Upper lobe of right lung (tissue), 1 donor: ENCODE data around the gene DEPDC5. TPM values are rescaled to one million over a fixed set of nuclear protein-coding genes. Genes with fewer than 3 reads are reported as not detected.

Experiments
- ATAC-seq: fragments of 200-7000 bp; cut with Tn5 transposase; one replicate; pipeline ENCODE4 v1.9.1; 2020; ENCODE audit warnings: mild to moderate bottlenecking, moderate library complexity
- DNase-seq: peaks from one replicate; pipeline ENCODE4 v3.0.0-alpha.2; 2020
- H3K27ac ChIP-seq: fragments of 200-600 bp; one replicate; pipeline ENCODE4 v1.8.0; 2022
- H3K27me3 ChIP-seq: fragments of 200-600 bp; one replicate; pipeline ENCODE4 v1.8.0; 2022; ENCODE audit warnings: mild to moderate bottlenecking
- H3K36me3 ChIP-seq: fragments of 200-600 bp; one replicate; pipeline ENCODE4 v1.8.0; 2022
- H3K4me1 ChIP-seq: fragments of 200-600 bp; one replicate; pipeline ENCODE4 v1.8.0; 2022
- H3K4me3 ChIP-seq: fragments of 200-600 bp; one replicate; pipeline ENCODE4 v1.8.0; 2022; ENCODE audit warnings: mild to moderate bottlenecking
- H3K9me3 ChIP-seq: fragments of 200-600 bp; one replicate; pipeline ENCODE4 v1.8.0; 2022
- intact Hi-C: fragments of 100-400 bp; cut with DNase I; formaldehyde crosslinking; loops from one replicate; pipeline ENCODE4 v1.11.0; 2022
- total RNA-seq: library from RNA; stranded (reverse); fragmentation: NEBNext Ultra II Directional; extraction: Animal tissue kit (Norgen Biotek cat#: 25700); gene quantifications from one replicate; pipeline ENCODE4 v1.2.1, GENCODE V29; 2021
- TF ChIP-seq, protein P1 (sequence below): fragments of 200-600 bp; IDR thresholded peaks from one replicate; pipeline ENCODE4 v1.8.0; 2022; ENCODE audit warnings: antibody characterized with exemption
- donor health status: DM: no; HTN: yes; CAD: no; lungs with severe emphysema.

Gene DEPDC5
- total RNA-seq, 1 donor from 2014 or later: 24.7 TPM

DNA sequence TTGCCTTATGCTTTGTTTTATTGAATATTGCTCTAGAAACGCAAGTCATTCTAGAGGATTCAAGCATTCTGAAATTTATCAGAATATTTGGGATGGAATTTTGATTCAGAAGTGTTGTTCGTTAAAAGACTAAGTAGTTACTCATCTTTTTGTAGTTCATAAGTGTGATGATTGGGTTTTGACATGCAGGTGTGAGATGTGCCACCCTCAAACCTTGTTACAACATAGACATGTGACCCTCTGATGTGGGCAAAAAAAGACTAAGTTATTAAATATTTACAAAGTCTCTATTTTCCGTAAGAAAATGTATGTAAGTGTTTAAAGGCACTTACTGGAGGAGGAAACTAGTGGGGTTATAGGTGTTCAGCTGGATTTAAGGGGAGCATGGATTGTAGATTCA is 199.4 kb downstream of the DEPDC5 start:
- no peak overlapping the region for H3K27ac ChIP-seq
- TF ChIP-seq, protein P1, sequence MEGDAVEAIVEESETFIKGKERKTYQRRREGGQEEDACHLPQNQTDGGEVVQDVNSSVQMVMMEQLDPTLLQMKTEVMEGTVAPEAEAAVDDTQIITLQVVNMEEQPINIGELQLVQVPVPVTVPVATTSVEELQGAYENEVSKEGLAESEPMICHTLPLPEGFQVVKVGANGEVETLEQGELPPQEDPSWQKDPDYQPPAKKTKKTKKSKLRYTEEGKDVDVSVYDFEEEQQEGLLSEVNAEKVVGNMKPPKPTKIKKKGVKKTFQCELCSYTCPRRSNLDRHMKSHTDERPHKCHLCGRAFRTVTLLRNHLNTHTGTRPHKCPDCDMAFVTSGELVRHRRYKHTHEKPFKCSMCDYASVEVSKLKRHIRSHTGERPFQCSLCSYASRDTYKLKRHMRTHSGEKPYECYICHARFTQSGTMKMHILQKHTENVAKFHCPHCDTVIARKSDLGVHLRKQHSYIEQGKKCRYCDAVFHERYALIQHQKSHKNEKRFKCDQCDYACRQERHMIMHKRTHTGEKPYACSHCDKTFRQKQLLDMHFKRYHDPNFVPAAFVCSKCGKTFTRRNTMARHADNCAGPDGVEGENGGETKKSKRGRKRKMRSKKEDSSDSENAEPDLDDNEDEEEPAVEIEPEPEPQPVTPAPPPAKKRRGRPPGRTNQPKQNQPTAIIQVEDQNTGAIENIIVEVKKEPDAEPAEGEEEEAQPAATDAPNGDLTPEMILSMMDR: no peak
- no peaks in the 10 kb centered on the region for H3K9me3 ChIP-seq
- peaks cover 38% of the 10 kb centered on the region for H3K36me3 ChIP-seq
- H3K4me1 ChIP-seq: peaks cover 48% of the 10 kb centered on the region
- DNase-seq (no peak), ATAC-seq (no peak)
- no peaks in the 10 kb centered on the region for H3K27me3 ChIP-seq
- intact Hi-C loops: no loop called here
- H3K4me3 ChIP-seq: no peak overlapping the region

DNA sequence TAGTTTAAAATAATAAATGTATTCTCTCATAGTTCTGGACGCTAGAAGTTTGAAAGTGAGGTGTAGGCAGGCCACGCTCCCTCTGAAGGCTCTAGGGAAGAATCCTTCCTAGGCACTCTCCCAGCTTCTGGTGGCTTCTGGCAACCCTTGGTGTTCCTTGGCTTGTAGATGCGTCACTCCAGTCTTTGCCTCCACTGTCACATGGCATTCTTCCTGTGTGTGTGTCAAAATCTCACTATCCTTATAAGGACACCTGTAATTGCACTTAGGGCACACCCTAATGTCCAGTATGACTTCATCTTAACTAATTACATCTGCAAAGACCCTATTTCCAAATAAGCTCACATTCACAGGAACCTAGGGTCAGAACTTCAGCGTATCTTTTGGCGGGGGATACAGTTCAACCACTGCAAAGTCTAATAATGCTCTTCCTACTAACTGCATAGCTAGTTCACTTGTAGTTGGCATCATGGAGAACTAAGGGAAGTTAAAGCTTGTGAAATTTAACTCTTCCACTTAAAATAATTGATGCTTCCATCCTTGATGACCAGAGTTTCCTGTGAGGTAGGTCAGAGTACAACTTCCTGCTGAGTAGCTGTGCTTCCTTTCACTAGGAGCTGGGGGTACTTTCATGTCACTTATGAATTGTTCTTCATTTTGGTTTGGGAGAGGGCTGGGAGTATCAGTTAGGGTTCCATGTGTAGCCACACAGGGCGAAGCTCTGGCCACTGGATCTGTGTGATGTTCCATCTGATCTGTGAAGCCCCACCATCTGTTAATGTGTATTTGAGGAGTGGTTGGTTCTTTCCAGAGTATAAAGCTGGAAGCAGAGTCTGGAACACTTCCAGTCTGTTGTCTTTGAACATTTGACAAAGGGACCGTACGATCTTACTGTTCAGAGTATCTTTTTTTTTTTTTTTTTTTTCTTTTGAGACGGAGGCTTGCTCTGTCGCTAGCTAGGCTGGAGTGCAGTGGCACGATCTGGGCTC is 201.0 kb downstream of the DEPDC5 start:
- peak; percentile 46 for ATAC-seq
- peak; percentile 15 for DNase-seq
- intact Hi-C loops: no loop called here
- peaks cover 35% of the 10 kb centered on the region for H3K36me3 ChIP-seq
- no peaks in the 10 kb centered on the region for H3K9me3 ChIP-seq
- H3K4me3 ChIP-seq: no peak overlapping the region
- H3K4me1 ChIP-seq: peaks cover 50% of the 10 kb centered on the region
- H3K27me3 ChIP-seq: no peaks in the 10 kb centered on the region
- TF ChIP-seq, protein P1: no peak
- no peak overlapping the region for H3K27ac ChIP-seq

DNA sequence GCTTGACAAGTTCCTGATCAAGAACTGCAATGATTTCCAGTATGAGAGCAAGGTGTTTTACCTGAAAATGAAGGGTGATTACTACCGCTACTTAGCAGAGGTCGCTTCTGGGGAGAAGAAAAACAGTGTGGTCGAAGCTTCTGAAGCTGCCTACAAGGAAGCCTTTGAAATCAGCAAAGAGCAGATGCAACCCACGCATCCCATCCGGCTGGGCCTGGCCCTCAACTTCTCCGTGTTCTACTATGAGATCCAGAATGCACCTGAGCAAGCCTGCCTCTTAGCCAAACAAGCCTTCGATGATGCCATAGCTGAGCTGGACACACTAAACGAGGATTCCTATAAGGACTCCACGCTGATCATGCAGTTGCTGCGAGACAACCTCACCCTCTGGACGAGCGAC is 202.5 kb downstream of the DEPDC5 start:
- intact Hi-C loops: no loop called here

More for the DNA sequence above, 202.5 kb downstream of the DEPDC5 start:
- no peak for ATAC-seq
- H3K4me3 ChIP-seq: no peak overlapping the region
- no peaks in the 10 kb centered on the region for H3K9me3 ChIP-seq
- peaks cover 48% of the 10 kb centered on the region for H3K4me1 ChIP-seq
- H3K36me3 ChIP-seq: peaks cover 29% of the 10 kb centered on the region
- H3K27ac ChIP-seq: no peak overlapping the region
- DNase-seq: peak; percentile 28
- TF ChIP-seq, protein P1: no peak
- no peaks in the 10 kb centered on the region for H3K27me3 ChIP-seq

Other genes starting within 250 kb of the DEPDC5 start
- gene PISD, start 91.8 kb upstream of the DEPDC5 start, total RNA-seq: 51.2 TPM
- 53.3 TPM for gene PRR14L, start 3.9 kb upstream of the DEPDC5 start, total RNA-seq
- 154 TPM for gene YWHAH, start 190.5 kb downstream of the DEPDC5 start, total RNA-seq